GM23338 (cell line): Measurements from ENCODE around the gene ZFR2. TPM values are rescaled to one million over a fixed set of nuclear protein-coding genes. Genes with fewer than 3 reads are reported as not detected.

ENCODE experiments used
- ATAC-seq: fragments of 200-7000 bp; cut with Tn5 transposase; 3 replicates; pipeline ENCODE4 v1.9.1; 2020
- DNase-seq: peaks from one replicate; pipeline ENCODE4 v3.0.0-alpha.2; 2015; ENCODE audit warnings: low spot score
- H2AFZ ChIP-seq: fragments of 200-600 bp; sonication (generic); 2 replicates; pipeline ENCODE4 v1.8.0; 2016; ENCODE audit warnings: antibody characterized with exemption, mild to moderate bottlenecking, moderate library complexity
- H3F3A ChIP-seq: fragments of 200-600 bp; sonication (generic); replicated peaks from 2 replicates; pipeline ENCODE4 v1.8.0; 2017; ENCODE audit warnings: antibody characterized with exemption, mixed run types, low read depth
- H3K27ac ChIP-seq: fragments of 200-600 bp; sonication (generic); 2 replicates; pipeline ENCODE4 v1.6.1; 2016; ENCODE audit warnings: low read depth
- H3K27me3 ChIP-seq: fragments of 200-600 bp; sonication (generic); 2 replicates; pipeline ENCODE4 v1.8.0; 2016; ENCODE audit warnings: mild to moderate bottlenecking, mixed run types, moderate library complexity; ENCODE audit not compliant: insufficient read depth
- H3K36me3 ChIP-seq: fragments of 200-600 bp; sonication (generic); 2 replicates; pipeline ENCODE4 v1.8.0; 2016; ENCODE audit warnings: mild to moderate bottlenecking; ENCODE audit not compliant: insufficient read depth
- H3K4me1 ChIP-seq: fragments of 200-600 bp; sonication (generic); 2 replicates; pipeline ENCODE4 v1.8.0; 2016; ENCODE audit warnings: mild to moderate bottlenecking, moderate library complexity; ENCODE audit not compliant: insufficient read depth
- H3K4me2 ChIP-seq: fragments of 200-600 bp; sonication (generic); 2 replicates; pipeline ENCODE4 v1.7.1; 2017; ENCODE audit warnings: mixed run types
- H3K4me3 ChIP-seq: fragments of 200-600 bp; sonication (generic); 2 replicates; pipeline ENCODE4 v1.6.1; 2016; ENCODE audit warnings: mixed run types
- H3K79me2 ChIP-seq: fragments of 200-600 bp; sonication (generic); replicated peaks from 2 replicates; pipeline ENCODE4 v1.8.0; 2017; ENCODE audit warnings: mild to moderate bottlenecking; ENCODE audit not compliant: insufficient read depth
- H3K9me2 ChIP-seq: fragments of 200-600 bp; sonication (generic); 2 replicates; pipeline ENCODE4 v1.8.0; 2017; ENCODE audit not compliant: insufficient read depth
- H4K20me1 ChIP-seq: fragments of 200-600 bp; sonication (generic); replicated peaks from 2 replicates; pipeline ENCODE4 v1.8.0; 2017; ENCODE audit warnings: mild to moderate bottlenecking; ENCODE audit not compliant: insufficient read depth
- H3K27ac Mint-ChIP-seq: 2 replicates; pipeline ENCODE4 v1.8.0; 2020; ENCODE audit warnings: inconsistent platforms, mild to moderate bottlenecking, moderate library complexity, mixed read lengths
- H3K27me3 Mint-ChIP-seq: 3 replicates; pipeline ENCODE4 v1.8.0; 2022; ENCODE audit warnings: low read depth, mild to moderate bottlenecking, moderate library complexity, mixed read lengths, inconsistent platforms; ENCODE audit not compliant: insufficient read depth, poor library complexity
- H3K36me3 Mint-ChIP-seq: 3 replicates; pipeline ENCODE4 v1.8.0; 2021; ENCODE audit warnings: low read depth, mild to moderate bottlenecking, inconsistent platforms, moderate library complexity, mixed read lengths
- H3K4me1 Mint-ChIP-seq: 3 replicates; pipeline ENCODE4 v1.8.0; 2020; ENCODE audit warnings: mild to moderate bottlenecking, inconsistent platforms, mixed read lengths
- H3K4me3 Mint-ChIP-seq: 3 replicates; pipeline ENCODE4 v1.8.0; 2021; ENCODE audit warnings: moderate library complexity, mild to moderate bottlenecking, inconsistent platforms, mixed read lengths
- H3K9me3 Mint-ChIP-seq: 3 replicates; pipeline ENCODE4 v1.8.0; 2020; ENCODE audit warnings: moderate library complexity, mild to moderate bottlenecking, inconsistent platforms, mixed read lengths
- CREB1 ChIP-seq: fragments of 250-450 bp; sonication (Bioruptor Pico); IDR thresholded peaks from 2 replicates; pipeline ENCODE4 v1.5.0; 2020; ENCODE audit warnings: low read depth, mild to moderate bottlenecking, moderate library complexity
- EZH2 ChIP-seq: fragments of 200-600 bp; sonication (generic); IDR thresholded peaks from one replicate; pipeline ENCODE4 v1.8.0; 2017; ENCODE audit warnings: antibody characterized with exemption, mild to moderate bottlenecking, low read depth; ENCODE audit not compliant: unreplicated experiment
- EZH2phosphoT487 ChIP-seq: fragments of 200-600 bp; sonication (generic); IDR thresholded peaks from one replicate; pipeline ENCODE4 v1.8.1; 2018; ENCODE audit warnings: antibody characterized with exemption; ENCODE audit not compliant: unreplicated experiment
- NANOG ChIP-seq: IDR thresholded peaks from 2 replicates; pipeline ENCODE4 v1.6.1; 2016; ENCODE audit warnings: antibody characterized with exemption, borderline replicate concordance
- POLR2AphosphoS5 ChIP-seq: IDR thresholded peaks from 2 replicates; pipeline ENCODE4 v1.6.1; 2016; ENCODE audit warnings: antibody characterized with exemption, low read depth
- STAT1 ChIP-seq: IDR thresholded peaks from one replicate; pipeline ENCODE4 v1.6.1; 2016; ENCODE audit warnings: antibody characterized with exemption; ENCODE audit not compliant: unreplicated experiment
- ZNF114 ChIP-seq: fragments of 250-450 bp; sonication (Bioruptor Pico); IDR thresholded peaks from 2 replicates; pipeline ENCODE4 v1.5.0; 2020; ENCODE audit warnings: mild to moderate bottlenecking, moderate library complexity
- ZNF331 ChIP-seq: fragments of 250-450 bp; sonication (Bioruptor Pico); IDR thresholded peaks from 2 replicates; pipeline ENCODE4 v1.5.0; 2020; ENCODE audit warnings: low read depth, mild to moderate bottlenecking, moderate library complexity
- polyA plus RNA-seq: library from polyadenylated mRNA; unstranded; fragments of >200 nt; fragmentation: Nextera tagmentation; extraction: Ambion mirVana; gene quantifications from 2 replicates; pipeline ENCODE4 v1.2.1, GENCODE V29; 2016
- total RNA-seq: library from RNA; depleted of rRNA; stranded (reverse); fragments of >200 nt; shearing (Covaris generic); gene quantifications from 2 replicates; pipeline ENCODE4 v1.2.3, GENCODE V29; 2014
- TF ChIP-seq, protein P1 (sequence below): IDR thresholded peaks from 2 replicates; pipeline ENCODE4 v1.6.1; 2016; ENCODE audit warnings: antibody characterized with exemption
- TF ChIP-seq, protein P2 (sequence below), 2 experiments: fragments of 200-600 bp in 1 of 2; sonication (generic) in 1 of 2; conservative IDR thresholded peaks; 2 replicates each; pipeline versions ENCODE4 v1.5.1 to v1.6.1; 2016 to 2017; ENCODE audit warnings: antibody characterized with exemption in 2 of 2, low read depth in 2 of 2, mild to moderate bottlenecking in 2 of 2, moderate library complexity in 1 of 2

Gene ZFR2
- total and polyA plus RNA-seq, 2 experiments from 2014 or later: 15.8 to 31.3 TPM

DNA sequence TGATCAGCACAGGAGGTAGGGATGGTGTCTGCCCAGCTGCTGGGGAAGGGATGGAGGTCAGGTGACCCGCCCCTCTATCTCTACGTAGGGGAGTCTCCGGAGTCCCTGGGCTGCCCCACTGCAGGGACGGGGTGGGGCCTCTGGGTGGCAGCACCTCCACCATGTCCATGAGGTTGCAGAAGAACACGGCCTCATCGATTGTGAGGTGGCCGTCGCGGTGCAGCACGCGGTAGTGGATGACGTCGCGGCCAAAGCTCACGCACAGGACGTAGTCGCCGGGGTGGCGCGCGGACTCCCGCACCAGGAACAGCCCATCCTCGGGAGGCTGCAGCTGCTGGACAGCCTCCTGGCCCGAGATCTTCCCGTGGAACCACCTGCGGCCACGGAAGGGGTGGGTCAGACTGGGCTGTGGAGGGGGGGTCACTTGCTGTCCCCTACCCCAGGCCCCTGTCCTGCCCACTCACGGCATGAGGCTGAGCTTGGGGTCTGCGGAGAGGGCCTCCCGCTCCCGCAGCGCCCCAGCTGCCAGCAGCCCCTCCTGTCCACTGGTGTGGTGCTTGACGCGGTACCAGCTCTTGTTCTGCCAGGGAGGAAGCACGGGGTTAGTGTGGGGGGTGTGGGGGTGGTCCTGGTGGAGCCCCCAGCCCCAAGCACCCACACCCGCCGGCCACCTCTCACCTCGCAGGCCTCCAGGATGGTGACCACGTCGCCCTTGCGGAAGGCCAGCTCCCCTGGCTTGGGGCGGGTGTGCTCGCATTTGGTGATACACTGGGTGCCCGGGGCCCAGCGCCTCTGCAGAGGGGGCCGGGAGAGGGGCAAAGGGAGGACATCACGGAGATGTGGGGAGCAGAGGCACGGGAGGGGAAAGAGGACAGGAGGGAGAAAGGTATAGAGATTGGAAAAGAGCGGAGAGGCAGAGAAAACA is 84.9 kb downstream of the ZFR2 start:
- Mint-ChIP-seq H3K9me3 (peaks cover 29% of the 10 kb centered on the region), H3K36me3 (peaks cover 33% of the 10 kb centered on the region), H3K4me1 (peaks cover 8% of the 10 kb centered on the region), H3K27me3 (peaks cover 21% of the 10 kb centered on the region), H3K27ac (no peak overlapping the region), H3K4me3 (peak overlapping the region; percentile 78)
- Histone ChIP-seq H3K4me3 (no peak overlapping the region), H4K20me1 (no peaks in the 10 kb centered on the region), H3K79me2 (no peaks in the 10 kb centered on the region), H3F3A (no peaks in the 10 kb centered on the region), H3K9me2 (no peaks in the 10 kb centered on the region), H3K27me3 (peaks cover 10% of the 10 kb centered on the region), H3K27ac (no peak overlapping the region), H3K4me2 (no peak overlapping the region), H3K4me1 (no peaks in the 10 kb centered on the region; the same call in 1 of the 2 replicates), H3K36me3 (peaks cover 4% of the 10 kb centered on the region; the same call in 1 of the 2 replicates), H2AFZ (no peak overlapping the region)
- ATAC-seq: peak; percentile 75
- DNase-seq: peak; percentile 81
- TF ChIP-seq, protein P1, sequence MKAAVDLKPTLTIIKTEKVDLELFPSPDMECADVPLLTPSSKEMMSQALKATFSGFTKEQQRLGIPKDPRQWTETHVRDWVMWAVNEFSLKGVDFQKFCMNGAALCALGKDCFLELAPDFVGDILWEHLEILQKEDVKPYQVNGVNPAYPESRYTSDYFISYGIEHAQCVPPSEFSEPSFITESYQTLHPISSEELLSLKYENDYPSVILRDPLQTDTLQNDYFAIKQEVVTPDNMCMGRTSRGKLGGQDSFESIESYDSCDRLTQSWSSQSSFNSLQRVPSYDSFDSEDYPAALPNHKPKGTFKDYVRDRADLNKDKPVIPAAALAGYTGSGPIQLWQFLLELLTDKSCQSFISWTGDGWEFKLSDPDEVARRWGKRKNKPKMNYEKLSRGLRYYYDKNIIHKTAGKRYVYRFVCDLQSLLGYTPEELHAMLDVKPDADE: no peak
- TF ChIP-seq ZNF331: no peak
- TF ChIP-seq EZH2: no peak
- no peak for TF ChIP-seq NANOG
- no peak for TF ChIP-seq POLR2AphosphoS5
- TF ChIP-seq, protein P2, sequence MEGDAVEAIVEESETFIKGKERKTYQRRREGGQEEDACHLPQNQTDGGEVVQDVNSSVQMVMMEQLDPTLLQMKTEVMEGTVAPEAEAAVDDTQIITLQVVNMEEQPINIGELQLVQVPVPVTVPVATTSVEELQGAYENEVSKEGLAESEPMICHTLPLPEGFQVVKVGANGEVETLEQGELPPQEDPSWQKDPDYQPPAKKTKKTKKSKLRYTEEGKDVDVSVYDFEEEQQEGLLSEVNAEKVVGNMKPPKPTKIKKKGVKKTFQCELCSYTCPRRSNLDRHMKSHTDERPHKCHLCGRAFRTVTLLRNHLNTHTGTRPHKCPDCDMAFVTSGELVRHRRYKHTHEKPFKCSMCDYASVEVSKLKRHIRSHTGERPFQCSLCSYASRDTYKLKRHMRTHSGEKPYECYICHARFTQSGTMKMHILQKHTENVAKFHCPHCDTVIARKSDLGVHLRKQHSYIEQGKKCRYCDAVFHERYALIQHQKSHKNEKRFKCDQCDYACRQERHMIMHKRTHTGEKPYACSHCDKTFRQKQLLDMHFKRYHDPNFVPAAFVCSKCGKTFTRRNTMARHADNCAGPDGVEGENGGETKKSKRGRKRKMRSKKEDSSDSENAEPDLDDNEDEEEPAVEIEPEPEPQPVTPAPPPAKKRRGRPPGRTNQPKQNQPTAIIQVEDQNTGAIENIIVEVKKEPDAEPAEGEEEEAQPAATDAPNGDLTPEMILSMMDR (conservative IDR thresholded peaks at IDR 0.05; ENCODE audit: low read depth in 2 of 2): peak; percentile 63 to 89
- 0 out of 2 replicates have a peak, but pooled peaks have one; percentile 22 for TF ChIP-seq CREB1

DNA sequence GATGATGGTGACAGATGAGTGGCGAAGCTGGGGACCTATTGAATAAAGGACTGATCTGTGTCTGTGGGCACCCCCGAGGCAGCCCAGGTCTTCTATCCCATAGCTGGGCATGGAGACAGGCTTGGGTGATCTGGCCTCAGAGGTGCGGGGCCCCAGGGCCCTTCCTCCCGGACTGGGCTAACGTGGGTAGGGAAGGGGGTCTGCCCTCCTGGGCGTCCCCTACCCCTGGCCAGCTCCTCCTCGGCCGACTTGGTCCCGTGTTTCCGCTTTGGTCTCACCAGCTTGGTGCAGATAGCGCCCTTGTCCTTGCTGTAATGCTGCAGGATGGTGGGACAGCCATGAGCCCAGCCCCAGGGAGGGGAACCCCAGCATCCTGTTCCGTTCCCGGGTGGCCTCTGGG is 85.9 kb downstream of the ZFR2 start:
- Histone ChIP-seq H3K4me2 (no peak overlapping the region), H3K79me2 (no peaks in the 10 kb centered on the region), H3K36me3 (peaks cover 4% of the 10 kb centered on the region; the same call in 1 of the 2 replicates), H2AFZ (no peak overlapping the region), H3K4me1 (no peaks in the 10 kb centered on the region; the same call in 1 of the 2 replicates), H3F3A (no peaks in the 10 kb centered on the region), H3K9me2 (no peaks in the 10 kb centered on the region), H4K20me1 (no peaks in the 10 kb centered on the region), H3K27me3 (peaks cover 10% of the 10 kb centered on the region), H3K4me3 (no peak overlapping the region), H3K27ac (no peak overlapping the region)
- DNase-seq (no peak), ATAC-seq (no peak)
- peaks cover 33% of the 10 kb centered on the region for H3K36me3 Mint-ChIP-seq
- TF ChIP-seq CREB1 (no peak), STAT1 (no peak), EZH2phosphoT487 (no peak), ZNF114 (CRISPR knock-in tag) (no peak)
- peaks cover 8% of the 10 kb centered on the region for H3K4me1 Mint-ChIP-seq
- no peak overlapping the region for H3K4me3 Mint-ChIP-seq
- H3K9me3 Mint-ChIP-seq: peaks cover 29% of the 10 kb centered on the region
- peaks cover 21% of the 10 kb centered on the region for H3K27me3 Mint-ChIP-seq
- H3K27ac Mint-ChIP-seq: no peak overlapping the region
